Immature natural killer cell (primary cell): ENCODE data around the gene FAM163A. TPM values are rescaled to one million over a fixed set of nuclear protein-coding genes. Genes with fewer than 3 reads are reported as not detected.
"Not testable (repeated sequence)": the region's sequence is repeated elsewhere in the genome, so short reads cannot be mapped to it uniquely, and the experiment has no call there.

Experiments
- DNase-seq, 3 donors: peaks; one replicate each; pipeline ENCODE4 v3.0.0; 2022; ENCODE audit warnings: mixed read lengths in 1 of 3
- H3K27ac Mint-ChIP-seq, 6 donors: one replicate each; pipeline ENCODE4 v1.8.0; 2020; ENCODE audit warnings: mixed read lengths in 6 of 6, mild to moderate bottlenecking in 5 of 6, inconsistent platforms in 4 of 6, moderate library complexity in 3 of 6
- H3K27me3 Mint-ChIP-seq, 3 donors: one replicate each; pipeline ENCODE4 v1.8.0; 2020 to 2021; ENCODE audit warnings: low read depth in 3 of 3, mild to moderate bottlenecking in 3 of 3, mixed read lengths in 3 of 3, moderate library complexity in 3 of 3, inconsistent platforms in 1 of 3
- H3K36me3 Mint-ChIP-seq, 3 donors: one replicate each; pipeline ENCODE4 v1.8.0; 2020; ENCODE audit warnings: mixed read lengths in 3 of 3, inconsistent platforms in 2 of 3, mild to moderate bottlenecking in 2 of 3
- H3K4me1 Mint-ChIP-seq, 2 donors: one replicate each; pipeline ENCODE4 v1.8.0; 2020; ENCODE audit warnings: inconsistent platforms in 2 of 2, mild to moderate bottlenecking in 2 of 2, mixed read lengths in 2 of 2, moderate library complexity in 1 of 2
- H3K4me3 Mint-ChIP-seq, 5 donors: one replicate each; pipeline ENCODE4 v1.8.0; 2020; ENCODE audit warnings: mild to moderate bottlenecking in 5 of 5, mixed read lengths in 5 of 5, inconsistent platforms in 3 of 5, moderate library complexity in 3 of 5
- H3K9me3 Mint-ChIP-seq, 6 donors: one replicate each; pipeline ENCODE4 v1.8.0; 2020; ENCODE audit warnings: mild to moderate bottlenecking in 6 of 6, mixed read lengths in 6 of 6, inconsistent platforms in 4 of 6, moderate library complexity in 3 of 6
- polyA plus RNA-seq, 3 donors: library from polyadenylated mRNA; unstranded; fragments of 300-500 nt; fragmentation: Illumina TruSeq; gene quantifications; one replicate each; pipeline ENCODE4 v1.2.3, GENCODE V29; 2021

Gene FAM163A
- polyA plus RNA-seq, 3 donors from 2014 or later = not detected

- H3K4me3 Mint-ChIP-seq = no peak overlapping the region
- H3K4me1 Mint-ChIP-seq = no peaks in the 10 kb centered on the region
- H3K9me3 Mint-ChIP-seq = no peaks in the 10 kb centered on the region
- no peak for DNase-seq
- no peaks in the 10 kb centered on the region for H3K36me3 Mint-ChIP-seq
- H3K27me3 Mint-ChIP-seq = peaks cover 0 to 4% (median 2%) of the 10 kb centered on the region in 3 donors
- H3K27ac Mint-ChIP-seq = no peak overlapping the region
Measured at GRCh38 chr1:179786815-179787685, 44.0 kb downstream of the FAM163A start.

GRCh38 chr1:179788259-179788658, 45.2 kb downstream of the FAM163A start:
- Mint-ChIP-seq H3K27ac (no peak overlapping the region), H3K4me1 (no peaks in the 10 kb centered on the region), H3K36me3 (no peaks in the 10 kb centered on the region), H3K27me3 (peaks cover 1 to 4% (median 2%) of the 10 kb centered on the region in 3 donors), H3K9me3 (no peaks in the 10 kb centered on the region), H3K4me3 (no peak overlapping the region)
- DNase-seq = no peak

GRCh38 chr1:179793281-179793680, 50.2 kb downstream of the FAM163A start:
- H3K4me1 Mint-ChIP-seq = no peaks in the 10 kb centered on the region
- H3K9me3 Mint-ChIP-seq = no peaks in the 10 kb centered on the region
- peaks cover 1 to 2% (median 1%) of the 10 kb centered on the region in 3 donors for H3K27me3 Mint-ChIP-seq
- no peak overlapping the region for H3K27ac Mint-ChIP-seq
- H3K4me3 Mint-ChIP-seq = no peak overlapping the region
- no peak for DNase-seq
- no peaks in the 10 kb centered on the region for H3K36me3 Mint-ChIP-seq

GRCh38 chr1:179794146-179794545, 51.1 kb downstream of the FAM163A start:
- peaks cover 0 to 1% (median 1%) of the 10 kb centered on the region in 3 donors for H3K27me3 Mint-ChIP-seq
- no peak overlapping the region for H3K27ac Mint-ChIP-seq
- H3K9me3 Mint-ChIP-seq = no peaks in the 10 kb centered on the region

GRCh38 chr1:179794669-179795068, 51.6 kb downstream of the FAM163A start:
- no peaks in the 10 kb centered on the region for H3K9me3 Mint-ChIP-seq
- H3K27ac Mint-ChIP-seq = no peak overlapping the region
- no peaks in the 10 kb centered on the region for H3K36me3 Mint-ChIP-seq
- no peaks in the 10 kb centered on the region for H3K4me1 Mint-ChIP-seq
- no peak overlapping the region for H3K4me3 Mint-ChIP-seq
- DNase-seq = no peak
- peaks cover 0 to 1% (median 1%) of the 10 kb centered on the region in 3 donors for H3K27me3 Mint-ChIP-seq

More at GRCh38 chr1:179794146-179794545, 51.1 kb downstream of the FAM163A start:
- no peak for DNase-seq
- Mint-ChIP-seq H3K4me3 (no peak overlapping the region), H3K4me1 (no peaks in the 10 kb centered on the region), H3K36me3 (no peaks in the 10 kb centered on the region)

GRCh38 chr1:179798213-179798863, 55.2 kb downstream of the FAM163A start:
- DNase-seq = no peak
- Mint-ChIP-seq H3K36me3 (no peaks in the 10 kb centered on the region), H3K9me3 (no peaks in the 10 kb centered on the region), H3K27ac (no peak overlapping the region), H3K4me3 (no peak overlapping the region), H3K27me3 (peaks cover 0 to 1% (median 0%) of the 10 kb centered on the region in 3 donors), H3K4me1 (no peaks in the 10 kb centered on the region)

GRCh38 chr1:179798864-179799516, 55.9 kb downstream of the FAM163A start:
- Mint-ChIP-seq H3K4me1 (no peaks in the 10 kb centered on the region), H3K27ac (no peak overlapping the region), H3K4me3 (no peak overlapping the region), H3K9me3 (no peaks in the 10 kb centered on the region), H3K27me3 (peaks cover 0 to 1% (median 0%) of the 10 kb centered on the region in 3 donors), H3K36me3 (no peaks in the 10 kb centered on the region)
- no peak for DNase-seq

- no peak overlapping the region for H3K27ac Mint-ChIP-seq
- peaks cover 0 to 3% (median 1%) of the 10 kb centered on the region in 3 donors for H3K27me3 Mint-ChIP-seq
- H3K36me3 Mint-ChIP-seq = no peaks in the 10 kb centered on the region
- no peaks in the 10 kb centered on the region for H3K4me1 Mint-ChIP-seq
- H3K4me3 Mint-ChIP-seq = no peak overlapping the region
- no peaks in the 10 kb centered on the region for H3K9me3 Mint-ChIP-seq
- DNase-seq = no peak
Measured at GRCh38 chr1:179800481-179800880, 57.4 kb downstream of the FAM163A start.

- Mint-ChIP-seq H3K27ac (no peak overlapping the region), H3K4me3 (no peak overlapping the region), H3K27me3 (peaks cover 0 to 3% (median 3%) of the 10 kb centered on the region in 3 donors), H3K4me1 (no peaks in the 10 kb centered on the region), H3K36me3 (no peaks in the 10 kb centered on the region), H3K9me3 (no peaks in the 10 kb centered on the region)
- DNase-seq = no peak
Measured at GRCh38 chr1:179803104-179803503, 60.0 kb downstream of the FAM163A start.

- Mint-ChIP-seq H3K4me3 (no peak overlapping the region), H3K36me3 (no peaks in the 10 kb centered on the region), H3K27ac (no peak overlapping the region), H3K9me3 (no peaks in the 10 kb centered on the region), H3K27me3 (peaks cover 0 to 3% (median 3%) of the 10 kb centered on the region in 3 donors), H3K4me1 (no peaks in the 10 kb centered on the region)
- no peak for DNase-seq
Measured at GRCh38 chr1:179803918-179804317, 60.8 kb downstream of the FAM163A start.

- not testable (repeated sequence) for H3K4me3 Mint-ChIP-seq, H3K27ac Mint-ChIP-seq, H3K27me3 Mint-ChIP-seq
Measured at GRCh38 chr1:179804417-179804816, 61.3 kb downstream of the FAM163A start.

GRCh38 chr1:179805291-179806195, 62.5 kb downstream of the FAM163A start:
- Mint-ChIP-seq H3K4me1 (no peaks in the 10 kb centered on the region), H3K27ac (no peak overlapping the region)

More at GRCh38 chr1:179804417-179804816, 61.3 kb downstream of the FAM163A start:
- H3K36me3 Mint-ChIP-seq, H3K9me3 Mint-ChIP-seq, H3K4me1 Mint-ChIP-seq, DNase-seq: not testable (repeated sequence)

GRCh38 chr1:179806333-179806732, 63.2 kb downstream of the FAM163A start:
- Mint-ChIP-seq H3K36me3 (no peaks in the 10 kb centered on the region), H3K27ac (no peak overlapping the region), H3K27me3 (peaks cover 3 to 13% (median 10%) of the 10 kb centered on the region in 3 donors), H3K4me1 (no peaks in the 10 kb centered on the region), H3K4me3 (no peak overlapping the region), H3K9me3 (no peaks in the 10 kb centered on the region)
- DNase-seq = no peak

More at GRCh38 chr1:179805291-179806195, 62.5 kb downstream of the FAM163A start:
- peak overlapping the region in 1 of 5 donors; percentile 25 for H3K4me3 Mint-ChIP-seq
- peaks cover 3 to 11% (median 10%) of the 10 kb centered on the region in 3 donors for H3K27me3 Mint-ChIP-seq
- no peaks in the 10 kb centered on the region for H3K9me3 Mint-ChIP-seq
- no peak for DNase-seq
- H3K36me3 Mint-ChIP-seq = no peaks in the 10 kb centered on the region
